Measurements from ENCODE around the gene ZBTB22.
"Not testable (repeated sequence)": the region's sequence is repeated elsewhere in the genome, so short reads cannot be mapped to it uniquely, and the experiment has no call there.

- TF ChIP-seq CTCF (IDR thresholded peaks at IDR 0.05; ENCODE audit: poor library complexity, severe bottlenecking); MXI1 (conservative IDR thresholded peaks at IDR 0.05; ENCODE audit: poor library complexity, severe bottlenecking); EP300 (conservative IDR thresholded peaks at IDR 0.05; ENCODE audit: poor library complexity, severe bottlenecking); POLR2AphosphoS5 (IDR thresholded peaks at IDR 0.05); RAD21 (conservative IDR thresholded peaks at IDR 0.05); REST (IDR thresholded peaks at IDR 0.05; ENCODE audit: borderline replicate concordance); EZH2 (IDR thresholded peaks at IDR 0.05; ENCODE audit: borderline replicate concordance, insufficient read depth, low read length, poor library complexity, severe bottlenecking): not testable (repeated sequence)
These were observed 41.6 kb downstream of the ZBTB22 start for GRCh38 chr6:33275795-33276580.
